A549 treated with RU486 at 1 μM for 4 hours (cell line): ENCODE results near the gene ZNF726. TPM values are rescaled to one million over a fixed set of nuclear protein-coding genes. Genes with fewer than 3 reads are reported as not detected.

Experiments used
- total RNA-seq: library from RNA; stranded (reverse); fragments of 200-300 nt; extraction: Qiagen RNA extraction; gene quantifications from 5 replicates; pipeline ENCODE4 v1.2.3, GENCODE V29; 2022; ENCODE audit warnings: low read depth

Gene ZNF726
- total RNA-seq = 0.27 to 0.98 TPM (median 0.70 TPM) in 5 replicates

GRCh38 chr19:23914402-23915286 lies at the start of gene ZNF726:
Gene ZNF726 (plus strand): TSS chr19:23914886. CDS start chr19:23914995, 109 bp downstream.

Other genes starting within 250 kb of the ZNF726 start
- gene ZNF675, start 227.7 kb upstream of the ZNF726 start, total RNA-seq = 2.5 to 5.4 TPM (median 3.0 TPM) in 5 replicates
- not detected in 5 replicates for gene ZNF681, start 156.0 kb upstream of the ZNF726 start, total RNA-seq
- gene ZNF254, start 172.3 kb downstream of the ZNF726 start, total RNA-seq = 6.3 to 8.1 TPM (median 7.5 TPM) in 5 replicates